UCSD-AML1 (cell line): Measurements from ENCODE around the gene MAEA.

Source experiments
- DNase-seq: peaks from one replicate; lab custom pipeline; 2025; ENCODE audit not compliant: unreplicated experiment; lab: John Stamatoyannopoulos, UW

Gene MAEA

DNA sequence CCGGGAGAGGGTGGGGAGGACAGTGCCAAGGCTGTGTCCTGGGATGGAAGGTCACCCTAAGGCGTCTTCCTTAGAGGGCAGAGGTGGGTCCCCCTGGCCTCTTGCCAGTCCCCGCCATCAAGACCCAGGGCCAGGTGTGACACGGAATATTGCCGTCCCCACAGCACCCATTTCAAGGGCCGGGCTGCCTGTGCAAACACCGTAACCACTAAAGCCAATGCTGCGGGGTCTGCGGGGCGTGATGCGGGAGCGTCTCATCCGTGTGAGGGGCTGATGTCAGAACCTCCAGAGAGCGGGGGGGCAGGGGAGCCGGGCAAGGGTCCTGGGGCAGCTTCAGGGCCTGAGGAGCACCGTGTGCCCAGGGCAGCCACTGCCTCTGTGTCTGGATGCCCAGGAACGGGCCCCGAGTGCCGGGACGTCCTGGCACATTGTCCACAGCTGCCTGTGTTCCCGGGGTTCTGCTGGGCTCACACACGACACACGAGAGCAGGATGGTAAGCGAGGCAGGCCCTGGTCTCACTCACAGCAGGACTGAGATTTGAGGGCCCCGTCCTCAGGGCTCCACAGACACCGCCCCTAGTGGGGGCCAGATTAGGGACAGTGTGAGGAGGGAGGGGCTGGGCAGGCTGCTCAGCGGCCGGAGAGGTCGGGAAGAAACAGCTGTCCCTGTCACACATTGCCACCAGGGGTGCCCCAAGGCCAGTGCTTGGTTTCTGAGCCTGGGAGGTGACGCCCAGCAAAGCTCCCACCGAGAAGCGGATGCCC, 87.3 kb downstream of the MAEA start:
- no peak for DNase-seq

DNA sequence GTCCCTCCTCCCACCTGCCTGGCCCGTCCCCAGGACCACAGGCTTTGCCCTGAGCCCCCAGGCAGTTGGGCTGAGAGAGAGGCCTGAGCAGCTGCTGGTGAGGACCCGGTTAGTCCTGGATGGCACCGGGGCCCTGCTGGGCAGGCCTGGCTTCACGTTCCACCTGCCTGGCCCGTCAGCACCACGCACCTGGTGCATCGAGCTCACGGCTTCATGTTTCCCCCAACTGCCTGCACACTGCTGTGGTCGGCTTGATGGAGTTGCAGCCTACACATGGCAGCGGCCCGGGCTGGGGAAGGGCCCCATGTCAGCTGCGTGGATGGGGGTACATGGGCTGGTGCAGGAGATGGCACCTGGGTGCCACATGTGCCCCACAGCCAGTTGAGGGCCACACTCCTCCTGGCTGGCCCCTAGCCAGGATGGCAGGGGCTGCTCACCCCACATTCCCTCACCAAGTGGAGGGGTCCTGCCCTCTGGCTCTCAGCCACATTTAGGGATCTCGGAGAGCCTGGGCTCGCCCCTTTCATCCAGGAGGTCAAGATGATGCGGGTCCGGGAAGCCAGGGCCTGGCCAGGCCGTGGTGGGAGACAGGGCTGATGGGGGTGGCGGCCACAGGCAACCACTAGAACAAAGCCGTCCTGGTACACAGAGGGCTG, 88.0 kb downstream of the MAEA start:
- no peak for DNase-seq

DNA sequence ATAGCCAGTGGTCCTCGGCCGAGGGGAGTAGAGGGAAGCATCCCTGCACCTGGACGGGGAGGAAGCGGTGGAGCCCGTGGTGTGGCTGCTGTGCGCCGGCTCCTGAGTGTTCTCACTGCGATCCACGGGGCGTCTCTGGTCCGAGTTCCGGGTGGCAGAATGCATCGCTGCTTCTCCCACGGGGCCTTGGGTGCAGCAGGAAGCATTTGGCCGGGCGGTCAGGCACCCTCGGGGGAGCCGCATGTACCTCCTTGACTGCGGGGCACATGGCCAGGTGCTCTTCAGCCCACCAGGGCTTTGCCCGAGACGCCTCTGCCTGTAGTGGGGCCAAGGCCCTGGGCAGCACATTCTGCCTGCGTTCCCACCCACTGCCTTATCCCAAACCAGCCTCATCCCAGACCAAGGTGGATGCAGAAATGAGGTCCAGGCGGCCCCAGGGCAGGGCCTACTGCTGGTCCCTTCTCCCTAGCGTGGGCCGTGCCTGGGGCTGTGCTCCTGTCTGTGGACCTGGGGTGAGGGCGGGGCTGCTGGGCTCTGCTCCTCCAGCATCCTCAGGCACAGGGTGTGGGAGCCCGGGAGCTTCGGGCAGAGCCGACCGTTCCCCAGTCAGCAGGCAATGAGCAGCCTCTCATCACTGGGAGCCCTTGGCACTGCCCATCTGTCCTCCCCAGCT, 89.0 kb downstream of the MAEA start:
- DNase-seq, result no peak

- no peak for DNase-seq
Measured at GRCh38 chr4:1379351-1379781, 89.7 kb downstream of the MAEA start.

DNA sequence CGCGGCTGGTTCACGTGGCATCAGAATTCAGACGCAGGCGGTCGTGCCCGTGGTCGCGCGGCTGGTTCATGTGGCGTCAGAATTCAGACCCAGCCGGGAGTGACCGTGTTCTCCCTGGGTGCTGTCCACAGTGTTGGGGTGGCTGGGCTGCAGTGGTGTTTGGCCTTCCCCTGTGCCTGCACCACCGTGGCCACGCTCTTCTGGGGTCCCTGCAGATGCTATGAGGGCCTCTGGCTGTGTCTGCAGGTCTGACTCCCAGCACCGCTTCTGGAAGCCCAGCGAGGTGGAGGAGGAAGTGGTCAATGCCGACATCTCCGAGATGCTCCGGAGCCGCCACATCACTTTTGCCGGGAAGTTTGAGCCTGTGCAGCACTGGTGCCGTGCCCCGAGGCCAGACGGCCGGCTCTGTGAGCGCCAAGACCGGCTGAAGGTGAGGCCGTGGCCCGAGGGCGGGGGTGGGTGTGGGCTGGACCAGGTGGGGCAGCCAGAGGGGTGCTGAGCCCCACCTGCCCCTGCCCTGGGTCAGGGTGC, 90.2 kb downstream of the MAEA start:
- no peak for DNase-seq

GRCh38 chr4:1380368-1381151, 90.9 kb downstream of the MAEA start:
- DNase-seq, result no peak

DNA sequence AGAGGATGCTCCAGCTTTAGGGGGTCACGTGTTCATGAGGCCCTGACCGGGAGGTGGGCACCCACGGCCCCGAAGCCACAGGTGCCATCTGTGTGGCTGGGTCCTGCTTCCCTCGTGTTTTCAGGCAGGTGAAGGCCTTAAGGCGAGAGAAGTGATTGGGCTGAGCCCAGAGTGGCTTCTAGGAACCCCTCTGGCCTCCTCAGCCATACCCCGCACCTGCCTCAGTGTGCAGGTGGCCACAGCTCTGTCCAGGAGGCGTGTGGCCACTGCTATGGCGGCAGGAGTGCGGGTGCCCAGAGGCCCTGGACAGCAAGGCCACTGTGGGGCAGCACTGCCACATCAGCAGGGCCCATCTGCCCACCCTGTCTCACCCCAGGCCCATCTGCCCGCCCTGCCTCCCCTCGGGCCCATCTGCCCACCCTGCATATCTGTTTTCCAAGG, 91.5 kb downstream of the MAEA start:
- DNase-seq, result no peak

DNA sequence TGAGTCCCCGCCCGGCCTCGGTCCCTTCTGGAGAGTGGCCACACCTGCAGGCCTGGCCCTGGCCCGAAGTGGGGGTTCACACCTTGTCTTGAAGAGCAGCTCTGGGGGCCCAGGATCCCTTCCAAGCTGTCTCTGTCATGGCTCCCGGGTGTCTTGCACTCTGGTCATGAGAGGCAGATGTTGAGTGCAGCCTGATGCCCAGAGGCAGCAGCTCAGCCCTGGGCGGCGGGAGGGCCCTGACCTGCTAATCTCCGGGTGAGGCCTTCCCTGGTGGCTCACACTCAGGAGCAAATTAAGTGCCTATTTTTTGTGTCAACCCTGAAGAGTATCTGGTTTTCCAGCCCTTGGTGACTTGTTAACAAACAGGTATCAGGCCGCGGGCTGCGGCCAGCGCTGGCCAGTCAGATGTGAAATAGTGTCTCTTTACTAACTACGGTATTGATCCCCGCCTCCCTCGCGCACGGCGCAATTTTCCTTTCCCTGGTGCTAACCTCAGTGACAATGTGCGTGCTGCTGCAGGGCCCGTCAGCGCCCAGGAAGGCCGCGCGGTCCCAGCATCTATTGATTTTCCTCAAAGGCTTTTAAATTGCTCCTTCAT, 92.4 kb downstream of the MAEA start:
- DNase-seq, result no peak

GRCh38 chr4:1382776-1383727, 93.4 kb downstream of the MAEA start:
- no peak for DNase-seq

DNA sequence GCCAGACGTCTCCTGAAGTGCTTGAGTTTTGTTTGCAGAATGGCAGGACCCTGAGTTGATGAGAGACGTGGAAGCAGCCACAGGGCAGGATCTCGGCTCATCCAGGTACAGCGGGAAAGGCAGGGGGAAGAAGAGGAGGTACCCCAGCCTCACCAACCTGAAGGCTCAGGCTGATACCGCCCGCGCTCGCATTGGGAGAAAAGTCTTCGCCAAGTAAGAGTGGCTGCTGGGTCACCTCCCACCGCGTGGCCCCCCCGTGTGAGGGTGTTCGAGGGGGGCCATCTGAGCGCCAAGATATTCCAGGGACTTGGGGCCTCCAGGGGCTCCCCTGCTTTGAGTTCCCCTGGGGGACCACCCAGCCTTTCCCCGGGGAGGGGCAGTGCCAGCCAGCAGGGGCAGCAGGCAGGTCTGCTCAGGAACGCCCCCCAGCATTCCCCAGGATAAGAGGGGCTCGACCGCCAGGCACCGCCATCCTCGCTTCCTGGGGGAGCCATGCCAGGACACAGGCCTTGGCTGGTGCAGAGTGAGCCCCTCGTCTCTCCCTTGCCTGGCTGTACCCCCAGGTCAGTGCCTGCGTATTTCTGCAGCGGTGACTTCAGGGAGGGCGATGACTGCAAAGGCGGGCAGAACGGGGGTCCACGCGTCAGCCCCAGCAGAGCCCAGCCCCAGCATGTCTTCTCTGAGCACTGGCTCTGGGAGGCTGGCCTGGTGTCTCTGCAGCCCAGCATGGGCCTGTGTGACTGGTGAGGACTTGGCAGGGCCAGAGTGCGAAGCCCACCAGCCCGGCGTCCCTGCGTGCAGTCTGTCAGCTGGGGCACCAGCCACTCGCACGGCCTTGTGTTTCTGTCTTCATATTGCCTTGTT, 94.3 kb downstream of the MAEA start:
- no peak for DNase-seq

DNA sequence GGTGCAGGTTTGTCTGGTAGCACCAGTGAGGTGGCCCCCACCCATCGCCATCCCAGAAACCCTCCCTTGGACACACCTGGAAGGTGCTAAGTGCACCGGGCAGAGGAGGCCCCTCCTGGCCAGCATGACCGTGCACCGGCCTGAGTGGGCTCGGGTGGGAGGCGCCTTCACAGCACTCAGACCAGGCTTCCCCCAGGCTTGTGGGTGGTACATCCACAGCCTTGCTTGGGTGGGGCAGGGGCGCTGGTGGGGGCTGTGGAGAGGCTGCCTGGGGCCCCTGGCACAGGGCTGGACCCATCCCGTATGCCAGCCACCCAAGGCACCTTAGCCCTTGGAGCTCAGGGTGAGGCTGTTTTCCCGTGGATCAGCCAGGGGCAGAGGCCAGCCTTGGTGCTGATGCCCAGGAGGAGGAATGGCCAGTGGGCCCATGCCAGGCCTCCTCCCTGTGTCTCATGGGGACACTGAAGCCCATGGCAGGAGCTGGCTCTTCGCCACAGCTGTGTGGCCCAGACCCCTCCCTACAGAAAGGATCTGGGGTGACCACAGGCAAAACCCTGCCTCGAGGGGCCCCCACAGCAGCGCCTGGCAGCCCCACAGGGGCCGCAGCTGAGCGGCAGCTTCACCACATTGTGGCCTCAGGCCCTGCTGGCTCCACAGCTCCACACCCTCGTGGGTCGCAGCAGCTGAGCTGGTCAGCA, 95.1 kb downstream of the MAEA start:
- no peak for DNase-seq

DNA sequence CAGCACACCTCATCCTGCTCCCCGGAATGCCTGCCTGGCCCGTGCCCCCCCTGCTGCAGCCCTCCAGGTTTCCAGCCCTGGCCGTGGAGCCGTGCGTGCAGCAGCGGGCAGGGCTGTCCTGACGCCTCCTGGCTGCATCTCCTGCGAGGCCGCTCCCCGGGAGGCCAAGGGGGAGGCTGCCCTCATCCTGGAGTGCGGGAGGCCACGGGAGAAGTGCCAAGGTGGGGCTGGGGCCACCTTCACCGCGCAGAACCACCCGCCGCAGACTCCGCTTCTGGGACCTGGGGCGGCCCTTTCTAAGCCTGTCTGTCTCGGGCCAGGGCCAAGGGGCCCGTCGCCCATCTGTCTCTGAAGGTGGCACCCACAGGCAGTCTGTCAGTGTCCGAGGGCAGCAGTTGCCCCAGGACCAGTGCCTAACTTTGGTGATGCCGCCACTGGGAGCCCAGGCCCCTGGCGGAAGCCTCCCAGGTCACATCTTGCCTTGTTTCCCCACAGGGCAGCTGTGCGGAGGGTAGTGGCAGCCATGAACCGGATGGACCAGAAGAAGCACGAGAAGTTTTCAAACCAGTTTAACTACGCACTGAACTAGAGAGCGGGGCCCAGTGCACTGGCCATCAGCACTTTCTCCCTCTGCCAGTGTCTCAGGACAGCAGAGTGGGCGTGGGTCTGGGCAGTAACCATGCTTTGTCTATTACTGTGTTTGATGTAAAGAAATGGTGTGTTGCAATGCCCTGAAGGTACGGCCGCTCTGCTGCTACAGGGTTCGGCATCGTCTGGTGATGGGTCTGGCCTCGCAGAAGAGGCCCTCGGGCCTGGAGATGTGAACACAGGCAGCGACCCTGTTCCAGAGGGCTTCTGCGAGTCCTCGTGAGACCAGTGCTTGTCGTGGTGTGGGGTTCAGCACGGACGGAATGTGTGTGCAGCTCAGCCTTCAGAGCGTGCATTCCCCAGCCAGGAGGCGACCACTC, 96.0 kb downstream of the MAEA start:
- DNase-seq, result no peak
